ENCODE measurements around the gene TRPM1.

TRPM1 gene

GRCh38 chr15:31016446-31016915 is 85.0 kb downstream of the TRPM1 start:
- peak; percentile 80 for DNase-seq

- no peak for DNase-seq
These were observed 87.0 kb downstream of the TRPM1 start for GRCh38 chr15:31014608-31014925.

GRCh38 chr15:31013863-31014607 is 87.5 kb downstream of the TRPM1 start:
- DNase-seq = no peak

- no peak for DNase-seq
These were observed 89.1 kb downstream of the TRPM1 start for GRCh38 chr15:31012455-31012854.

- no peak for DNase-seq
These were observed 91.5 kb downstream of the TRPM1 start for GRCh38 chr15:31010036-31010435.

- DNase-seq = no peak
These were observed 95.9 kb downstream of the TRPM1 start for GRCh38 chr15:31005660-31006059.

- DNase-seq = no peak
These were observed 97.2 kb downstream of the TRPM1 start for GRCh38 chr15:31004220-31004733.

- no peak for DNase-seq
These were observed 99.8 kb downstream of the TRPM1 start for GRCh38 chr15:31001702-31002101.

GRCh38 chr15:30999729-31000128 is 101.8 kb downstream of the TRPM1 start:
- DNase-seq = no peak

- DNase-seq = no peak
These were observed 104.3 kb downstream of the TRPM1 start for GRCh38 chr15:30997270-30997669.

- DNase-seq = no peak
These were observed 109.2 kb downstream of the TRPM1 start for GRCh38 chr15:30992249-30992864.

- DNase-seq = peak; percentile 84
These were observed 110.0 kb downstream of the TRPM1 start, which contains the start of gene MTMR10 for GRCh38 chr15:30991255-30992235. MTMR10 (minus strand) TSS chr15:30991628; CDS start chr15:30991506, 122 bp downstream.

- no peak for DNase-seq
These were observed 110.9 kb downstream of the TRPM1 start for GRCh38 chr15:30990446-30991254.

GRCh38 chr15:30990036-30990435 is 111.5 kb downstream of the TRPM1 start:
- DNase-seq = no peak

GRCh38 chr15:30985081-30985531 is 116.4 kb downstream of the TRPM1 start:
- peak; percentile 39 for DNase-seq

GRCh38 chr15:30984542-30984941 is 117.0 kb downstream of the TRPM1 start:
- DNase-seq = no peak

GRCh38 chr15:30984118-30984517 is 117.4 kb downstream of the TRPM1 start:
- DNase-seq = no peak

- DNase-seq = no peak
These were observed 122.1 kb downstream of the TRPM1 start for GRCh38 chr15:30979457-30979856.

- DNase-seq = no peak
These were observed 123.2 kb downstream of the TRPM1 start for GRCh38 chr15:30978328-30978727.

GRCh38 chr15:30974112-30974511 is 127.4 kb downstream of the TRPM1 start:
- no peak for DNase-seq

GRCh38 chr15:30973379-30973778 is 128.1 kb downstream of the TRPM1 start:
- DNase-seq = no peak

- no peak for DNase-seq
These were observed 131.8 kb downstream of the TRPM1 start for GRCh38 chr15:30969724-30970123.

Data from fibroblast of skin of scalp (primary cell).